IPS-18a (cell line): ENCODE data around the gene SLF1.

Experiments used
- H3K27ac ChIP-seq: one replicate; pipeline ENCODE4 v1.5.1; 2013; ENCODE audit warnings: low read length
- H3K27me3 ChIP-seq: one replicate; pipeline ENCODE4 v1.6.1; 2013; ENCODE audit warnings: mild to moderate bottlenecking, low read length; ENCODE audit not compliant: control insufficient read depth, insufficient read depth
- H3K36me3 ChIP-seq: one replicate; pipeline ENCODE4 v1.6.1; 2013; ENCODE audit warnings: low read depth, low read length; ENCODE audit not compliant: control insufficient read depth
- H3K4me1 ChIP-seq: one replicate; pipeline ENCODE4 v1.6.1; 2013; ENCODE audit warnings: low read depth, low read length; ENCODE audit not compliant: control insufficient read depth
- H3K4me3 ChIP-seq: one replicate; pipeline ENCODE4 v1.5.1; 2013; ENCODE audit warnings: low read length
- H3K9ac ChIP-seq: one replicate; pipeline ENCODE4 v1.6.1; 2013; ENCODE audit warnings: mild to moderate bottlenecking, low read length, moderate library complexity
- H3K9me3 ChIP-seq: one replicate; pipeline ENCODE4 v1.6.1; 2013; ENCODE audit warnings: low read depth, low read length; ENCODE audit not compliant: control insufficient read depth

The SLF1 gene

DNA sequence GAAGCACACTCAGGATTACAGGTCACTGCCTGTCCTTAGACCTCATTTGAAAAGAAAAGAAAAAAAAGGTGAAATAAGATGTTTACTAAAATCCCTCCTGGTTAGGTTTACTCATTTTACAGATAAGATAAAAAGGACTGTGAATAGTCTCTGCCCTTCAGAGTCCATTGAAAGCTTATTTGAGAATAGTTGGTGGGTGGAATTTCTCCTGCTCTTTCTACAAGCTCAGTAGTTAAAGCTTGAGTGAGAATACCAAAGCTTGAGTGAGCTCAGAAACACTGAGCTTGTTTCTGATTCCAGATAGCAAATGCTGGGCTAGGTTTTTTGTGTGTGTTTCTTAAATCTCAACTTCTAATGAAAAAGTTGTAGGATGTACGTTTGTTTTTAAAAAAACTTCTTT is 106.7 kb downstream of the SLF1 start:
- Histone ChIP-seq H3K27me3 (no peaks in the 10 kb centered on the region), H3K27ac (no peak overlapping the region)

DNA sequence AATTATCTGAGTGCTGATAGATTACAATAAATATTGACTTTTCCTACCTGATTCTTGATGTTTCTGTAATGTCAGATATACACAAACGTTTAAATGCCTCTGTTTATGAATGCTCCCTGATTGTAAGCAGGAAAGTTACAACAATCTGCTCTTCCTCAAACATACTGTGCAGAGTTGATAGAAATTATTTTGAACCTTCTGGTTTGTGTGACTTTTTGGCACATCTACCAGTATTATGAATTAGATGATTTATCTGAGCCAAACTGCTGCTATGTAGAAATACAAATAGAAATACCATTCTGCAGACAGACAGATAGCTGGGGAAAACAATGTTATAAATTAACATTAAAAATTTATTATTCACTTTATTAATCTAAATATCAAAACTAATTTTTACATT is 113.0 kb downstream of the SLF1 start:
- Histone ChIP-seq H3K9me3 (no peaks in the 10 kb centered on the region), H3K27ac (no peak overlapping the region), H3K27me3 (no peaks in the 10 kb centered on the region), H3K4me1 (no peaks in the 10 kb centered on the region), H3K36me3 (no peaks in the 10 kb centered on the region), H3K9ac (no peak overlapping the region), H3K4me3 (no peak overlapping the region)

More for the DNA sequence above, 106.7 kb downstream of the SLF1 start:
- Histone ChIP-seq H3K4me1 (no peaks in the 10 kb centered on the region), H3K36me3 (no peaks in the 10 kb centered on the region), H3K4me3 (no peak overlapping the region), H3K9me3 (no peaks in the 10 kb centered on the region), H3K9ac (no peak overlapping the region)

DNA sequence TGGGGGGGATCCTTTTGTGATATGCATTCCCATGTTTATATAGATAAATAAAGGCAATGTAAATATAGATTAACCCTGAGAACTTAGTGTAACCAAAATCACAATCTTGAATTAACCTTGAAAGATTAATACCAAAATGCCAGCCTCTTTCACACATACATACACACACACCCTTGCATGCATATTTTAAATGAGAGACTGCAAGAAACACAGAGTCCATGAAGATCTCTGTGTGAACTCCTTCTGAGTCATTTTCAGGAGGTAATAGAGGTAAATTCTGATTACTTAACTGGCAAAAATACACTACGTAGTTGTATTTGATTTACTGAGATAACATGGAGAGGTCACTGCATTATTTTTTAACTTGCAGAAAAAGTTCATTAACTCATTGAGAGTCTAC is 118.0 kb downstream of the SLF1 start:
- Histone ChIP-seq H3K27ac (no peak overlapping the region), H3K9me3 (no peaks in the 10 kb centered on the region), H3K4me1 (peaks cover 8% of the 10 kb centered on the region), H3K4me3 (no peak overlapping the region), H3K36me3 (no peaks in the 10 kb centered on the region), H3K27me3 (no peaks in the 10 kb centered on the region), H3K9ac (no peak overlapping the region)

DNA sequence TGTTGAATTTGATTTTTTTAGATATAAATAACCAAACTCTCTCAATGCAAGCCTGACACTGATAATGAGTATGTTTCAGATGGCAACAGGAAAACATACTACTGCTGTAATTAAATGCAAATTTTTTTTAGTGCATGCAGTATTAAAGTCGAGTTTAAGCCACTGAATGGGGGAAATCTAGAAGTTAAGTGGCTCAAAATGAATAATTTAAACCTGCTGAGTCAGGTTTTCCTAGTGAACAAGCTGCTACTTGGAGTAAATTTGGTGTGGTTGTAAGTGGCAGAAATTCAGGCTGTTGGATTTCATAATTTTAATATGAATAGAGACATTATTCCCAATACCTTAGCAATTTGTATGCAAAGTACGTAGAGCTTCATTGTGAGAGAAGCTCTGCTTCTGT is 121.8 kb downstream of the SLF1 start:
- Histone ChIP-seq H3K9ac (no peak overlapping the region), H3K4me3 (no peak overlapping the region), H3K27ac (no peak overlapping the region), H3K27me3 (no peaks in the 10 kb centered on the region), H3K36me3 (no peaks in the 10 kb centered on the region), H3K9me3 (no peaks in the 10 kb centered on the region), H3K4me1 (peaks cover 8% of the 10 kb centered on the region)

DNA sequence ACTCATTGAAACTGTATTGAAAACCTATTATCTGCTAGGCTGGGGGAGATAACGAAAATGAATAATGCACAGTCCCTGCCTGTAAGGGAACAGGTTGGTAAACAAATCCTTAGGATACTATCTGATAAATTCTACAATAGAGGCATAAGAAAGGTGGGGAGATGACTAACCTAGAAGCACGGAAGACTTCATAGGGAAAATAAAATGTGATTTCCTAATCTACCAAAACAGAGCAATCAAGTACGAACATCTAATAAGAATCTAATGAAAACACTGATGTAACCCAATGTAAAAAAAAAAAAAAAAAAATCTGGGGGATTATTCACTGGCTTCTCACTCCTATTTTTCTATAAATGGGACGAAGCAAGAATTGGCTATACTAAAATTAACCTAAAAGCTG is 124.4 kb downstream of the SLF1 start:
- H3K36me3 ChIP-seq: no peaks in the 10 kb centered on the region
- H3K27me3 ChIP-seq: no peaks in the 10 kb centered on the region
- H3K4me3 ChIP-seq: no peak overlapping the region
- peaks cover 8% of the 10 kb centered on the region for H3K4me1 ChIP-seq
- no peak overlapping the region for H3K27ac ChIP-seq
- H3K9ac ChIP-seq: no peak overlapping the region
- no peaks in the 10 kb centered on the region for H3K9me3 ChIP-seq

DNA sequence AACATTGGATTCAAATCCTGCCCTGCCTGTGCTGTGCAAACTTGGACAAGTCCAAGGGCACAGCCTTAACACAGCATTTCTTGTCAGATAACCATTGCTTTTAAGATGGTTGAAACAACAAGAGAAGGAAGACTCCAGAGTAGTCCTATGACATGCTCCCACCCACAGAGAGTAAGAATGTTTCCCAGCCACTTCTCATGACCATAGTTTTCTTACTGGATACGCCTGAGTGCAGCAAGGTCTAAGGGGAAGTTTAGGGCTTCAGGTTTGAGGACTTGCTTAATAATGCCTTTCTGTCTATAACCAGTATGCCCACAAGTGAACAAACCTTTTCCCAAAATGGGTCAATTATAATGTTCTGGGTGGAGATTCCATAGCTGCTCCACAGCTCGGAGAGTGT is 126.4 kb downstream of the SLF1 start:
- H3K9ac ChIP-seq: no peak overlapping the region
- no peaks in the 10 kb centered on the region for H3K27me3 ChIP-seq
- no peak overlapping the region for H3K27ac ChIP-seq
- no peaks in the 10 kb centered on the region for H3K9me3 ChIP-seq
- H3K4me3 ChIP-seq: no peak overlapping the region
- no peaks in the 10 kb centered on the region for H3K36me3 ChIP-seq
- H3K4me1 ChIP-seq: peaks cover 8% of the 10 kb centered on the region

DNA sequence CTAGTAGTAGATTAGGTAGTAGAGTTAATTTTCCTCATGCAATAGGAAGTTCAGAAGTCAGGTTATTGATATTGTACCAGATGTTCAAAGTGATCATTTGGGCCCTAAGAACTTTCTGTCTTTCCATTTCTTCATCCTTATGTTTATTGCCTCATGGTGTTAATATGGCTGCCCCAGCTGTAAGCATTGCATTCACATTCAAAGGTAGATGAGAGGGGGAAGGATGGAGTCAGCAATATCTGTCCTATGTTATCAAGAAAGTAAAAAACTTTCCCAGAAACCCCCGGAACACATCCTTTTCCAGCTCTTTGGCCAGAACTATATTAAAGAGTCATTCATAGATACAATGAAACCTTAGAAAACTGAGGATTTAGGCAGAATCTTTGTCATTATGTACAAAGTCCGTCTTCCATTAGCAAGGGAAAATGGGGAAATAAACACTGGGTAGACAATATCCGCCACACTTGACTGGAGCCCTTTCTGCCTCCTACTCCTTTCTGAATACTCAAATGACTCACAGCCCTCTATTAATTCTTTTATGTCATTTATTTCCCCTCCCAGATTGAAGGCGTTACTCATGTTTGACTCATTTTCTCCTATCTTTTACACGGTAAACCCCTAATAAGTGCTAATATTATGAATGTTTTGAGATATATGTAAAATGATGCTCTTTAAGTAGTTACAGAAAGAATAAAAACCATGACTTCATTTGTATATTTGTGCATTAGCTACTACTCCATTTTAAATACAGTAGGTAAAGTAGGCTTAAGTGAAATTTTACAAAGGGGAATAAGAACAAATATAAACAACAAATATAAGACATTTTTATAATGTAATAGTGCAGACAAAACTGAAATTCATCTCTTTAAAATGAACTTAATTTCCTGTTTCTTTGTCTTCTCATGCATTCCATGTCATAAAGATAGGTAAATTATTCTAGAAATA is 127.6 kb downstream of the SLF1 start:
- Histone ChIP-seq H3K36me3 (no peaks in the 10 kb centered on the region), H3K27ac (no peak overlapping the region), H3K4me3 (no peak overlapping the region), H3K4me1 (no peaks in the 10 kb centered on the region), H3K9me3 (no peaks in the 10 kb centered on the region), H3K9ac (no peak overlapping the region), H3K27me3 (no peaks in the 10 kb centered on the region)

DNA sequence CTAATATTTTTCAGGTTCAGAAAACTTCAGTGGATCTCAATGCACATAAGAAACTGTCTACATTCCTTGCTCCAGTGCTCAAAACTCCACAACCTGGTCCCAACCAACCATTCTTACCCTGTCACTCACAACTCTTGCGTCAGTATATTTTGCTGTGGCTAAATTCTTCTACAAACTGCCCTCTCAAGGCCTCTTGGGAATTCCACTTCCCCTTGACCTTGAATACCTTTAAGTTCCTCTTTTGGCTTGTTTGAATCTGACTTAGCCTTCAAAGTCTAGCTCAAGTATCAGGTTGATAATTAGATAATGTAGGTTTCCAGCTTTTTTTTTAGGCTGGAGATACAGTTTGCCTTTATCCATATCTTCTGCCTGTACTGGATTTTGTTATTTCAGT is 128.3 kb downstream of the SLF1 start:
- H3K36me3 ChIP-seq: no peaks in the 10 kb centered on the region
- H3K4me3 ChIP-seq: no peak overlapping the region
- H3K9me3 ChIP-seq: no peaks in the 10 kb centered on the region
- H3K9ac ChIP-seq: no peak overlapping the region
- H3K27ac ChIP-seq: no peak overlapping the region
- H3K27me3 ChIP-seq: no peaks in the 10 kb centered on the region
- H3K4me1 ChIP-seq: no peaks in the 10 kb centered on the region
